ENCODE data around the gene KRTAP10-5. TPM values are rescaled to one million over a fixed set of nuclear protein-coding genes. Genes with fewer than 3 reads are reported as not detected.

The KRTAP10-5 gene
- total and polyA plus RNA-seq, 9 of the 15 experiments (the other 6 are each of a cell fraction or from before 2014, with no cell fraction given): not detected

GRCh38 chr21:44540741-44541288 is 39.6 kb downstream of the KRTAP10-5 start:
- FAIRE-seq (no peak), ATAC-seq (no peak), DNase-seq (ENCODE audit: extremely low read depth in 1 of 4, low spot score in 3 of 4) (no peak)
- Histone ChIP-seq H2AFZ (ENCODE audit: low read depth, low read length) (no peak overlapping the region), H3K27ac (ENCODE audit: extremely low read depth, low read depth, low read length) (no peak overlapping the region), H3K4me3 (no peak overlapping the region), H4K20me1 (replicated peaks; ENCODE audit: control insufficient read depth, insufficient read depth, low read length) (no peaks in the 10 kb centered on the region), H3K27me3 (ENCODE audit: control insufficient read depth in 2 of 2, insufficient read depth in 2 of 2, low read length in 2 of 2) (peaks cover 5 to 31% of the 10 kb centered on the region in 2 experiments; a peak in 4 of 5 replicates), H3K9me3 (replicated peaks; ENCODE audit: control insufficient read depth, insufficient read depth, low read depth, low read length) (no peaks in the 10 kb centered on the region), H3K36me3 (ENCODE audit: control insufficient read depth, insufficient read depth, low read length) (no peaks in the 10 kb centered on the region), H3K9ac (ENCODE audit: insufficient read depth in 1 of 2, low read depth in 2 of 2, low read length in 2 of 2) (no peak overlapping the region), H3K4me2 (ENCODE audit: insufficient read depth, low read length) (no peak overlapping the region), H3K79me2 (ENCODE audit: control insufficient read depth, insufficient read depth, low read length) (no peaks in the 10 kb centered on the region), H3K9me1 (ENCODE audit: control insufficient read depth, insufficient read depth, low read length) (no peaks in the 10 kb centered on the region), H3K4me1 (replicated peaks in 1 of 2; ENCODE audit: control insufficient read depth in 2 of 2, insufficient read depth in 2 of 2, low read length in 2 of 2) (peaks cover 0 to 5% of the 10 kb centered on the region in 2 experiments; a peak in 2 of 5 replicates)
- no TSS peak for BruUV-seq (replicated peaks)
- in situ Hi-C loops (cut with MboI): no loop called here
- TF ChIP-seq PTTG1 (tag; IDR thresholded peaks at IDR 0.05; ENCODE audit: low read depth) (no peak), KDM4B (IDR thresholded peaks at IDR 0.05; ENCODE audit: borderline replicate concordance in 2 of 2, low read depth in 1 of 2) (no peak), POLR2AphosphoS2 (IDR thresholded peaks at IDR 0.05; ENCODE audit: low read length) (no peak), LEF1 (IDR thresholded peaks at IDR 0.05) (no peak), CC2D1A (IDR thresholded peaks at IDR 0.05) (no peak), E2F5 (CRISPR knock-in tag; IDR thresholded peaks at IDR 0.05) (no peak), MED1 (CRISPR knock-in tag; IDR thresholded peaks at IDR 0.05; ENCODE audit: borderline replicate concordance) (no peak), LARP7 (IDR thresholded peaks at IDR 0.05) (no peak), EGR1 (conservative IDR thresholded peaks at IDR 0.05) (no peak), CBFA2T3 (IDR thresholded peaks at IDR 0.05) (no peak), ZNF586 (CRISPR knock-in tag; conservative IDR thresholded peaks at IDR 0.05) (no peak), RBM22 (IDR thresholded peaks at IDR 0.05; ENCODE audit: low read depth, low read length, poor library complexity, severe bottlenecking) (no peak), STAT5B (CRISPR knock-in tag; IDR thresholded peaks at IDR 0.05) (no peak), ZNF444 (CRISPR knock-in tag; IDR thresholded peaks at IDR 0.05) (no peak), ZBTB33 (CRISPR knock-in tag; IDR thresholded peaks at IDR 0.05) (no peak), SIX5 (IDR thresholded peaks at IDR 0.05; ENCODE audit: borderline replicate concordance in 1 of 2, insufficient read depth in 1 of 2, low read depth in 1 of 2, low read length in 2 of 2) (no peak), ZNF197 (CRISPR knock-in tag; IDR thresholded peaks at IDR 0.05; ENCODE audit: low read depth) (no peak), ZC3H4 (CRISPR knock-in tag; IDR thresholded peaks at IDR 0.05; ENCODE audit: borderline replicate concordance) (no peak), NBN (IDR thresholded peaks at IDR 0.05; ENCODE audit: low read depth) (no peak), MEF2A (IDR thresholded peaks at IDR 0.05; ENCODE audit: control insufficient read depth, low read depth, low read length) (no peak)
- intact Hi-C loops (cut with micrococcal nuclease): no loop called here
- ChIA-PET CTCF (ENCODE audit: low intra/inter-chr PET ratio) (no interaction called here), POLR2A (interaction anchor here (0.6 to 0.9 kb wide), 3 partner anchors 9 to 35 kb away, joined by 3 to 4 read pairs (median 3); no protein-coding TSS in a partner anchor)
- WGBS (ENCODE audit: insufficient coverage, low coverage, missing lambda C conversion rate): 3% methylated on average over 11 of the region's 11 CpGs
